ENCODE results near the gene COL4A1.

The COL4A1 gene

GRCh38 chr13:110237875-110238817 is 68.8 kb downstream of the COL4A1 start:
- DNase-seq (ENCODE audit: low read depth): no peak

- no peak for DNase-seq (ENCODE audit: low read depth)
Measured at GRCh38 chr13:110236831-110237261, 70.1 kb downstream of the COL4A1 start.

- DNase-seq (ENCODE audit: low read depth): no peak
Measured at GRCh38 chr13:110236431-110236830, 70.5 kb downstream of the COL4A1 start.

- no peak for DNase-seq (ENCODE audit: low read depth)
Measured at GRCh38 chr13:110234532-110234931, 72.4 kb downstream of the COL4A1 start.

- no peak for DNase-seq (ENCODE audit: low read depth)
Measured at GRCh38 chr13:110233951-110234280, 73.0 kb downstream of the COL4A1 start.

- no peak for DNase-seq (ENCODE audit: low read depth)
Measured at GRCh38 chr13:110233181-110233950, 73.6 kb downstream of the COL4A1 start.

GRCh38 chr13:110232756-110233155 is 74.2 kb downstream of the COL4A1 start:
- DNase-seq (ENCODE audit: low read depth): no peak

- no peak for DNase-seq (ENCODE audit: low read depth)
Measured at GRCh38 chr13:110232142-110232541, 74.8 kb downstream of the COL4A1 start.

- DNase-seq (ENCODE audit: low read depth): no peak
Measured at GRCh38 chr13:110231348-110232047, 75.5 kb downstream of the COL4A1 start.

GRCh38 chr13:110230661-110231347 is 76.2 kb downstream of the COL4A1 start:
- DNase-seq (ENCODE audit: low read depth): no peak

GRCh38 chr13:110229905-110230563 is 76.9 kb downstream of the COL4A1 start:
- no peak for DNase-seq (ENCODE audit: low read depth)

GRCh38 chr13:110228936-110229904 is 77.7 kb downstream of the COL4A1 start:
- DNase-seq (ENCODE audit: low read depth): no peak

- no peak for DNase-seq (ENCODE audit: low read depth)
Measured at GRCh38 chr13:110227864-110228643, 78.9 kb downstream of the COL4A1 start.

GRCh38 chr13:110227416-110227815 is 79.5 kb downstream of the COL4A1 start:
- DNase-seq (ENCODE audit: low read depth): no peak

- DNase-seq (ENCODE audit: low read depth): no peak
Measured at GRCh38 chr13:110225609-110226574, 81.1 kb downstream of the COL4A1 start.

GRCh38 chr13:110225003-110225402 is 82.0 kb downstream of the COL4A1 start:
- DNase-seq (ENCODE audit: low read depth): no peak

- DNase-seq (ENCODE audit: low read depth): no peak
Measured at GRCh38 chr13:110224519-110224918, 82.4 kb downstream of the COL4A1 start.

All from stimulated activated CD8-positive, alpha-beta memory T cell treated with anti-CD3 and anti-CD28 coated beads, Interleukin-15, amount 100 ng/mL, for 1 hour (primary cell).